ENCODE measurements around the gene IL17REL.

IL17REL gene

DNA sequence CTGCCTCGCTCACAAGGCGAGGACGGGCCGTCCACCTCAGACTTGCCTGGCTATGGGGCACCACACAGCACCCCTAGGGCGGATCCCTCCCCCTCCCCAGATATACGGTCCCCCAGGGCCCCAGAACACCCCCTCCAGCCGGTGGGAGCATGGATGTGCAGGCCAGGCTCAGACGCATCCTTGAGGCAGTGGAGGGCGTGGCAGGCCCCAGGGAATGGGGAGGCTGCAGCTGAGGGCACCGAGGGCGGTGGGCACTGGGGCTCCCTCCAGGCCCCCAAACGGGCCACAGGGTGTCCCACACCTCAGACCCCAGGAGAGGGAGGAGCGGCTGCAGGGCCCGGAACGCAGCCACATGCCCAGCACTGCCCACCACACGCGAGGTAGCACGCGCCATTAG lies 33.5 kb upstream of the IL17REL start:
- no peak for DNase-seq (ENCODE audit: low read depth)

DNA sequence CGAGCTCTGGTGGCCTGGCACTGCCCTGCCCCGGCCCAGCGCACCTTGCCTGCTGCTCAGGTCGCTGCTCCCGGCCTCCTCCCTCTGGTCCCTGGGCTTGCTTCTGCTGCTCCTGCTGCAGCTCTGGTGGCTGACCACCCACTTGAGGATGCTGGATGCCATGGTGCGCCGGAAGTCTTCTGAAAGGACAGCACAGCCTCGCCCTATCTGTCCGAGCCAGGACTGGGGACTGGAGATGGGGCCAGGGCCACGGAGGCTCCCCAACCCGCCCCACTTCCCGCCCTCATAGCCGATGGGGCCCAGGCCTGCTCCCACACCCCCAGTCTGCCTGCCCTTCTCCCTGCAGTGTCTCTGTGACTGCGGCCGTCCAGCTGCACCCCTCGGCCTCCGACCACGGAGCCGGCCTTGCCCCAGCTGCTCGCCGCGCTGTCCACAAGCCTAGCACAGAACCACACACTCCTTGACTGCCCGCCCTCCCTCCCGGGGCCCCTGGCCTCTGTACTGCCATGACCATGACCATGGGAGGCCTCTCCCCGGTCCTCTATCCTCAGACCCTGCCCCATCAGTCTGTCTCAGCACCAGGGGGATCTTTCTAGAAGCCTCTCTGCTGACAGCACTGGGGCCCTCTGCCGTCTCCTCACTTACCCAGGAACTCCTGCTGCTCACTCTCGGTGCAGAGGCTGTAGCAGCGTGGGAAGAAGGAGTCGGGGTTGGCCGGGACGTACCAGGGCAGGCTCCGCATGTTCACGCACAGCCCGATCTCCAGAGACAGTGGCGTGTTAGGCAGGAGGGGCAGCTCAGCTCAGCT lies 32.9 kb upstream of the IL17REL start:
- no peak for DNase-seq (ENCODE audit: low read depth)

DNA sequence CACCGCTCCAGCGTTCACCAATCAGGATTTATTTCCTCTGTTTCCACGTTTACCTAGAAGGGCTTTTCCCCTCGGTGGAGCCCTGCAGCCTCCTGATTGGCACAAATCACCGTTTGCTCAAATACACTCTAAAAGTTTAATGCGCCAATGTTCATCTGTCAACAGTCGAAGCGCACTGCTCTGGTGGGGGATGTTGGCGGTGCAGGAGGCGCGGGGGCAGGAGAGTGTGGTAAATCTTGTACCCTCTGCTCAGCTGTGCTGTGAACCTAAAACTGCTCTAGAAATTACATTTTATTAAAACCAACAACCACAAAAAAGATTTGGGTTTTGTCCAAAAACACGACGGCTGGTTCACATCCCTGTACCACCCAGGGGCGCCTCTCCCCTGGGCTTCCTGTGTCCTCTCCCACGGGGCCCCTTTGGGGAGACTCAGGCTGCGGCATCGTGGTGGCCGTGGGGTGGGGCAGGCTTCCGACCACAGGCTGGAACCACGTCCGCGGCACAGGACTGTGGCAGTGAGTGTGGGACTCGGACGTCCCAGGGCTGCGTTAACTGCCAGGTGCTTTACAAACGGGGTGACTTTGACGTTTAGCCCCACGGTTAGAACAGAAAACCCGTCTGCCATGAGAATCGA lies 32.0 kb upstream of the IL17REL start:
- no peak for DNase-seq (ENCODE audit: low read depth)

DNA sequence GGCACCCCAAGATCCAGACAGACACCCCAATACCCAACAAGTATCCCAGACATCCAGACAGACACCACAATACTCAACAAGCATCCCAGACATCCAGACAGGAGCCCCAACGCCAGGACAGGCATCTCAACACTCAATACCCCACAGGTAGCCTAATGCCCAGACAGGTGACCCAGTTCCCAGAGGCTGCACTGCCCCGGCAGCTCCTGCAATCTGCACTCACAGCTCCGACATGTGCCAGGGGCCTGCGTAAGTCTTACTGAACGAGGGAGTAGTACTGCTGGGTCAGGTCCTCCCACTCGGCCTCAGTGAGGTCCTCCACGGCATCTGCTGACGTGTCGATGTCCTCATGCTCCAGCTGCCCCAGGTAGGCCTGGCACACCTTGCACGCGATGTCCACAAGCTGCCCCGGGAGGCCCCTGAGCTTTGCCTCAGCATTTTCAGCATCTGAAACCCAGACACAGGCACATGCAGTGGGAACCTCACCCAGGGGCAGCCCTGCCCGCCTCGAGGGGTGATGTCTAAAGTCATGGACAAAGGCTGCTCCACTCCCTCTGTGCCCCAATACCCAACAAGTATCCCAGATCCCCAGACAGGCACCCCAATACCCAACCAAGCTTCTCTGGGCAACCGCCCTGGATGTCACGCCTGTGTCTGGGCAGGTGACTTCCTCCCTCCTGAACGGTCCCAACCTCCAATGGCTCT lies 28.9 kb upstream of the IL17REL start:
- no peak for DNase-seq (ENCODE audit: low read depth)

DNA sequence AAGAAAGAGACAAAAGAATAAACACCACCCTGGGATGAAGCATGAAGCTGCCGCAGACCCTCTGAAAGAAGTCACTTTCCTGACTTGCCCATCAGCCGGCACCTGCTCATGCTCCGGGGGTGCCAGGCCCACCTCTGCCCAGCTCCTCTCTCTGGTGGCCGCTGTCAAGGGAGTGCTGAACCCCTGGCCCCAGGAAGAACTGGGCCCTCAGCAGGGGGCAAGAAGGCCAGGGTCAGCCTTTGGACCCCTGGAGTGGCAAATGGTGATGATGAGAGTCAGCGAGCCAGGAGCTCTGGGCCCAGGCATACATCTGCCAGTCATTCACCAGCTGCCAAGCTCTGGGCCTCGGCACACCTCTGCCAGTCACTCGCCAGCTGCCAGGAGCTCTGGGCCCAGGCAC lies 28.2 kb upstream of the IL17REL start:
- DNase-seq (ENCODE audit: low read depth), result no peak

DNA sequence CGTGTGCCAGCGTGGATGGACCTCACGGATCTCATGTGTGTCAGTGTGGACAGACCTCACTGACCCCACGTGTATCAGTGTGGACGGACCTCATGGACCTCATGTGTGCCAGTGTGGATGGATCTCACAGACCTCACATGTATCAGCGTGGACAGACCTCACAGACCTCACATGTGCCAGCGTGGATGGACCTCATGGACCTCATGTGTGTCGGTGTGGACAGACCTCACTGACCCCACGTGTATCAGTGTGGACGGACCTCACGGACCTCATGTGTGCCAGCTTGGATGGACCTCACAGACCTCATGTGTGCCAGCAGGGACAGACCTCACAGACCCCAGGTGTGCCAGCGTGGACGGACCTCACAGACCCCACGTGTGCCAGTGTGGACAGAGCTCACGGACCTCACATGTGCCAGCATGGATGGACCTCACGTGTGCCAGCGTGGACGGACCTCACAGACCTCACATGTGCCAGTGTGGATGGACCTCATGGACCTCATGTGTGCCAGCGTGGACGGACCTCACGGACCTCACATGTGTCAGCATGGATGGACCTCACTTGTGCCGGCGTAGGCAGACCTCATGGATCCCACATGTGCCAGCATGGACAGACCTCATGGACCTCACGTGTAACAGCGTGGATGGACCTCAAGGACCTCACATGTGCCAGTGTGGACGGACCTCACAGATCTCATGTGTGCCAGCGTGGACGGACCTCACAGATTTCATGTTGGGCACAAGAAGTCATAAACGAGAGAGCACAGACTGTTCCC lies 27.3 kb upstream of the IL17REL start:
- DNase-seq (ENCODE audit: low read depth), result no peak

DNA sequence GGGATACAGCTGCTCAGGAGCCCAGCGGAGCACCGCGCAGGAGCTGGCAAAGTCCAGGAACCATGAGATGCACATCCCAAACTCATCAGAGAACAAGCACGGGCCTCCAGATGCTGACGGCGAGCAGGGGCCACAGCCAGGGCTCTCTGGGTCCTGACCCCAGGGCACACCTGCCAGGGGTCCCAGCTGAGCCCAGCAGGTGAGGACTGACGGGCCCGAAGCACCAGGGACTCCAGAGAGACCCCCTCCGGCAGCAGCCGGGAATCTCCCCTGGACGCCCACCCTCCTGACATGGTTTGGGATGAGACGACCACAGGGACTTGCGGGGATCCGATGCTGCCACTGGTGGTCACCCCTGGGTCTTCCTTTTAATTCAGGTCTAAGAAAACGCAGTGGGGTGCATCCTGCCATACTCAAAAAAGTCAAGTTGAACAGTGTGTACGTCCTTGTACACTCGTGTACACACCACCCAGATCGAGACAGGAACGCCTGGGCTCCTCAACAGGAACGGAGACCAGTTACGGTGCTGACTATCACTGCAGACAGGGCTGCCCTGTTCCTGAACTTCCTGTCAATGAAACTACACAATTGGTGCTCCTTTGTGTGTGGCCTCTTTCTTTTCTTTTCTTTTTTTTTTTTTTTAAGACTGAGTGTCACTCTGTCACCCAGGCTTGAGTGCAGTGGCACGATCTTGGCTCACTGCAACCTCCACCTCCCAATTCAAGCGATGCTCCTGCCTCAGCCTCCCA lies 23.6 kb upstream of the IL17REL start:
- DNase-seq (ENCODE audit: low read depth), result no peak

DNA sequence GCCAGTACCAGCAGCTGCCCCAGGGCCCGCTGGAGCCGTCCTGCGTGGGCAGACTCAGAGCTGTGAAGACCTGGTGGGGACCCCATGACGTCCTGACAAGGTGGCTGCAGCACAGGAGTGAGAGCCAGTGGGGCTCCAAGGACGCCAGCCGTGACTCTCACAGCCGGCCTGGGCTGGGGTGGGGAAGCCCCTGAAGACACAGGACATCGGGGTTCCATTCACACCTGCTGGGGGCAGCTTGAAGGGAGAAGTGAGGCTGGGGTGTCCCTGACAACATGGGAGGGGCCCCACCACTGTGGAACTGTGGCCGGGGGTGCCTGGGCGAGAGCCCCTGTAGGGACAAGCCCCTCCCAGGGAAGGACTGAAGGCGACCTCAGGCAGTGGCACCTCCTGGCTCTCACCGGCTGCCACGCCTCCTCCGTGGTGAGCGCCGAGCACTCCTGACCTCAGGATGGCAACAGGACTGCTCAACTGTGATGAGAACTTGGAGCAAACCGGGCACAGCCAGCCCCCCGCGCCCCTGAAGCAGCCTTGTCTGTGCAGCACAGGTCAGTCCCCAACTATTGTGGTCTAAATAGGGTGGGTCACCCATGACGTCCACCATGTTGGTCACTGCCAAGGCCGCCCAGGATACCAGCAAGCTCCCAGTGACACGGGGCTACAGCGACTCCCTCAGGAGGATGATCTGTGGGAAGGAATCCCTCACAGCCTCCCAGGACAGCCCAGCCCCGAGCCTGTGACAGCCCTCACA lies 22.7 kb upstream of the IL17REL start:
- no peak for DNase-seq (ENCODE audit: low read depth)

DNA sequence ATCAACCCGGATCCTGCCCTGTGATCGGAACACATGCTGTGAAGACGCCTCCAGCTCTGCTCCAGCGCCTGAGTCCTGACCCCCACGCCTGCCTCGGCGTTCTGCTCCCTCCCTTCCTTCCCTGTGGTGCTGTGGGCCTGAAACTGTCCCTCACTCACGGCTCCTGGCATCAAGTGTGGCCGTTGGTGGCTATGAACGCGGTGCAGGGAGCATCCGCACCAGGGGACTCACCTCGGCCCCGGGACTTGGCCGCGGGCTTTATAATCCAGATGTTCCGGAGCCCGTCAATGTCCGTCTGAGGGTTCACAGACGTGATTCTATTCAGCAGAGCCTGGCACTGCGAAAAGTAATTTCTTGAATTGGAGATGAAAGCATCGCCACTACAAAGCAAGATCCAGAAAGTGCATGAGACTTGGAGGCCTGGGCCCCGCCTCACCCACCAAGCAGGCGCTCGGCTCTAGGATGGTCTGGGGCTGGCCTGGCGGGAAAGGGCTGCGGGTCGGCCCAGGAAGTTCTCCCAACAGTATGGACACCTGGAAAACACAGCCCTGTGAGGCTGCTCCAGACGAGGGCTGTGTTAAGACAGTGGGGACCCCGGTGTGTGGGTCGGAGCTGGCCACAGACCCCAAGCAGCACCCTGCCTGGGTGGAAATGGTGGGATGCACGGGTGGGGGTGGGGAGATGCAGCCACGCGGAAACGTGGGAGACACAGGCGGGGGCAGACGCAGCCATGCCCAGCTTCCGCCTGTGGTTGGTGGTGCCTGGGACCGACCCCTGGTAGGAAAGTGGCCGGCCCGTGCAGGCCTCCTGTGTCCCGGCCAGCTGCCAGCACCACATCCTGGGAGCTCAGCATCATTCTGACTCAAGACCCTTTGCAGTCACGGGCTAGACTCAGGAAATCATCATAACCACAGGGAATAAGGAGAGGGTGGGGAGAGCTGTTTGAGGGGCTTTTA lies 21.8 kb upstream of the IL17REL start:
- no peak for DNase-seq (ENCODE audit: low read depth)

DNA sequence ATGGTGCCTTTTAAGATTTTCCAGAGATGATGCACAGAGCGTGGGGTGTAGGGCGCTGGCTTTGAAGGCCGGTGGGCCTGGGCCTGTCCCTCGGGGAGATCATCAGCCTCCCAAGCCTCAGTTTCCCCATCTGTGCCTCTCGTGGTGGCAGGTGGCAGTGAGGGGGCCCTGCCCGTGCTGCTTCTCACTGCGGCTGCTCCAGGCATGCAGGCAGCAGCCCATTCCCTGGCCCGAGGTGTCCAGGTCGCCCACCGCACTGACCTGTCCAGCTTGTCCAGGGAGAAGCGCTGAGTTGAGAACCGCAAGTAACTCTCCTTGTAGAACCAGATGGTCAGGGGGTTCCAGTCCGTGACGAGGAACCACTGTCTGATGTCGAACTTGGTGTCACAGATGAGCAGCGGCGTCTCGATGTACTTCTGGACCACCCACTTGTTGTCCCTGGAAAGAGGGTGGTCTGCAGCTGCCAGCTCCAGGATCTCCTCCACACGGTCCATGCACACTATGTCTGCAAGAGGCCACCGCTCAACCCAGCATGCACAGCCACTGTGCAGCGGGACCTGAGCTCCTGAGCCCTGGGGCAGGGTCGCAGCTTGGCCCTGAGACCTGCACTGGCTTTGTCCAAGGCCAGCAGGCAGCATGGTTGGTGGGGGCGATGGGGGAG lies 20.5 kb upstream of the IL17REL start:
- DNase-seq (ENCODE audit: low read depth), result no peak

DNA sequence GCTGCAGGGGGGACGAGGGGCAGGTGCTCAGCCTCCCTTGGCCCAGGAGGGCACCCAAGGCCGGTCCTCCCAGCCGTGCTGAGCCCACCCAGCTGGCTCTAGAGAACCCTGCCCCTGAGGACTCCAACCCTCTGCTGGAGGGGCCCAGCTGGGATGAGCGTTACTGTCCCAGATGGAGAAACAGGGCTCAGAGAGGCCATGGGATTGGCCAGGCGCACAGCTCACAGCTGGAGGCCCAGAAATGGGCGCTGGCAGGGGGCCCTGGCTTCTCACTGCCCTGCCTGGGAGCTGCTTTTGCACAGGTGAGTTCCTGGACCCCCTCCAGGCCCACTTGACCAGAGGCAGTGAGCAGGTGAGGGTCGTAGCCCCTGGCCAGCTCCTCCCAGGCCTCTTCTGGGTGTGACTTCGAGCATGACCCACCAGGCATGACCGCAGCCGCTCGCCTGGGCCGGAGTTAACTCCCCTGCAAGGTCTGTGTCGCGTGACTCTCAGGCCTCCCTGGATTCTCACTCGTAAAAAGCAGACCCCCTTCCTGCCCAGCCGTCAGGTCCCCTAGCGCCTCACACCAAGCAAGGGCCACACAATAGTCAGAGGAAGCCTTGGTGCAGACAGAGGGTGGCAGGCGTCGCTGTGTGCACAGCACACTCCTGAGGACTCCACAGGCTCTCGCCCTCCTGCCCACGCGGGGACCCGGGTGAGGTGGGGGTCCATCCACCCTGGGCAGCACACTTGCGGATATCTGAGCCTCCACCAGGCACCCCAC lies 19.7 kb upstream of the IL17REL start:
- no peak for DNase-seq (ENCODE audit: low read depth)

DNA sequence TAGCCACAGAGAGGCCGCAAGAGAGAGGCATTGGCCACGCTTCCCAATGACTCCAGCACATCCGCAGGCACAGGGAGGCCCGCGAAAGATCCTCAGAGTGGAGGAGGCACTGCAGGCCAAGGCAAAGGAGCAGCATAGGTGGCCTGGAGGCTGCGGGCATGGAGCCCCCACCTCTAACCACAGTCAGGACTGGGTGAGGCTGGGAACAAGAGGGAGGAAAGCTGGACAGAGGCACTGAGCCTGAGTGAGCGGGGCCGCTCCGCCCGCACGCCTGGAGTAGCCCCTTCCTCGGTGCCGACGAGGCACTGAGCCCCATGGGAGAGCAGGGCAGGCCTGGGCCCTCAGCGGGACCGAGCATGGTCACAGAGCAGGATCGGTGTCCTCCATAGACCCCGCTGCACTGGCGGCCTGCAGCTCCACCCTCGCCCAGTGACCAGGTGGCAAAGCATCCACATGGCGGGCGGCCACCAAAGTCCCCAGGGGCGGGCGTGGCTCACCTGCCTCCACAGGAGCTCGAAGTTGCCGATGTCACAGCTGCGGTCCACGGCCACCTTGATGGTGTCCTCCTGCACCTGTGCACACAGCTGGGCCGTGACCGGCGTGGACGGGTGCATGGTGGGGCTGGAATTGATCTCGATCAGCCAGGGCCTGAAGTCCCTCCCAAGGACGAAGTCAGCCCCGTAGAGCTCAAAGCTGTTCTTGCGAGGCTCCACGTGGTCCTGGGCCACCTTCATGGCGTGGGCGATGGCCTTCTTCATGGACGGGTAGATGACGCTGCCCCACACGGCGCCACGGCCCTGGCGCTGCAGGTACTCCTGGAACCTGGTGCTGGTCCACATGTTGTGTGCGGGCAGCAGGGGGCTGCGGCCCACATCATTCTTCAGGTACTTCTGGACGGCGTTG lies 18.9 kb upstream of the IL17REL start:
- DNase-seq (ENCODE audit: low read depth), result no peak

DNA sequence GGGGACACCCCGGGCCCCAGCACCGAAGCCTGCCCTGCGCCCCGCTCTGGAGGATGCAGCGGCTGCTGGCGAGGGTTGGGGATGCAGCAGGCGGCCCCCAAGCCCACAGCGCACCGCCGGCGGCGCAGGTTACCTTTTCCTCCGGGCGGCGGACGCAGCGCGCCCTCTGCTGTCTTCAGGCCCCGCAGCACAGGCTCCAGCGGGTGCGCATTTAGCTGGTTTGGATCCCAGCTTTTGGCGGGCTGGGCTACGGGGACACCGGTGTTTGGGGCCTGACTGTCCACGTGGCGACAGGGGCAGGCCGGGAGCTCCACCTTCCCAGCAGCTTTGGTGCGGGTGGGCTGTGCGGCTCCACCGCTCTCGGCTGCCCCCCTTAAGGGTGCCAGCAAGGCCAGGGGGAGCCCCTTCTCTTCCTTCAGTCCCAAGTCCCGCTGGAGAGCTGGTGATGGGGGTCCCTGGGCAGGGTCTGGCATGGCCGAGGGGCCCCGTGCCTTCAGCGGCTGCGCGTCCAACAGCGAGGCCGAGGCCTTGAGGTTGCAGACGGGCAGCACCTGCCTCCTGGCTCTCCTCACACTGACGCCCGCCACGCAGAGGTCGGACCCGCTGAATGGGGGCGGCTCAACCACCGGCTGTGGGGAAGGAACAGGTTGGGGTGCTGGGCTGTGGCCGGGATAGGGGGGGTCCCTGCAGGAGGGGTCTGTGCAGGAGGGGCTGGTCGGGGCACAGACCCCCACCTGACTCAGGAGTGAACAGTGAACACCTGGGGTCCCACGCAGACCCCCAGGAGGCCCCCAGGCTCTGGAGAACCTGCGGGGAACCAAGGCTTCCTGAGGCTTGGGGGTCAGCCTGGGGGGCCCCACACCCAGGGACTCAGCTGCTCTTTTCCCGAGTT lies 18.0 kb upstream of the IL17REL start:
- no peak for DNase-seq (ENCODE audit: low read depth)

DNA sequence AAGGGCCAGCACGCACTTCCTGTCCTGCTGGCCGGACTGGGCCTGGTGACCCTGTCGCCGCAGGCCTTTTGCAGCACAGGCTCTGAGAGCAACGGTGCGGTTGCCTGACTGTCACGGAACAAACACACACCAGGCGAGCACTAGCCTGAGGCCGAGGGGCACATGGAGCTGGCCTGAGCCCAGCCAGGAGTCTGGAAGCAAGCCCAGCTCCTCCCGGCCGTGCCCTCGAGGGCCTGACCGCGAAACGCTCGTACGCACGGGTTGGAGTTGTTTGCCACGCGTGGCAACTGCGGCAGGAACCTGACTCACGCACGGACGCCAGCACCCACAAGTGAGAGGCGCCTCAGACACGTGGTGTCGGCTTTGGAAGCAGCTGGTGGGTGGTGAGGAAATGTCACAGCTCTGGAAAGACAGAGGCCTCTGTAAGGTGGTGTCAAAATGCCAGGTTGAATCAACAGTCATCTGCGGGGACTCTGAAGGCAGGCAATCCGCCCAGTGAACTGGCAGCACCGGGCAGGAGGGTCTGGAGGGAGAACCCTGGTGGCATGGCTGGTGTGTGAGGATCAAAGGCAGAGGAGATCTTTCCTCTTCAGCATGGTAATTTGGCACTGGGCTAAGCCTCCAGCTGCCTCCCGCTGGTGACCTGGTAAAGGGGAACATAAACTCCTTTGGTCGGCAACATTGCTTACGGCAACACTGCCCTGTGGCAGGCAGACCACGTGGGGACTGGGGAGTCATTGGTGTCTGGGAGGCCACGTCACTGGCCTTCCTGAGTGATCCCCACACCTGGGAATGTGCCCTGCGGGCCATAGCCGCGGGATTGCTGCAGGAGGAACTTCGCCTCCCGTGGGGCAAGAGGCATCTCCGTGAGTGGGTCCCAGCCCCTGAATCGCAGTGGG lies 15.3 kb upstream of the IL17REL start:
- DNase-seq (ENCODE audit: low read depth), result no peak

DNA sequence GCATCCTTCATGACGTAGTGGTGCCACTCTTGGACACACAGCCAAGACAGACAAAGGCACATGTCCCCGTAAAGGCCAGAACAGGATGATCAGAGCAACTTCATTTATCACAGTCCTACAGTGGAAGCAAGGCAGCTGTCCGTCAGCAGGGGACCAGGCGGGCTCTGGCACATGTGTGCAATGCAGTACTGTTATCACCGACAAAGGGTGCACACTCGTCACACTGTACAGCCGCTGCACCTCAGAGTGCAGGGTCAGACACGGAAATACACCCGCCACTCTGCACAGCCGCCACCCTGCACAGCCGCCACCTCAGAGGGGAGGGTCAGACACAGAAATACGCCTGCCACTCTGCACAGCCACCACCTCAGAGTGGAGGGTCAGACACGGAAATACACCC lies 13.4 kb upstream of the IL17REL start:
- no peak for DNase-seq (ENCODE audit: low read depth)

Data from CMK (cell line).